Gastroesophageal sphincter (tissue), 4 donors: ENCODE results near the gene EPB41L4A. TPM values are rescaled to one million over a fixed set of nuclear protein-coding genes. Genes with fewer than 3 reads are reported as not detected.

ENCODE experiments used
- ATAC-seq: fragments of 150-250 bp; one replicate; pipeline ENCODE4 v1.9.1; 2016; ENCODE audit warnings: mild to moderate bottlenecking, moderate library complexity
- H3K27ac ChIP-seq, 4 donors: fragments of 200-600 bp; sonication (generic) in 3 of 4; 1 replicate in 3 of 4; 2 replicates in 1 of 4; pipeline ENCODE4 v1.5.1; 2016 to 2019
- H3K27me3 ChIP-seq: fragments of 200-600 bp; sonication (generic); one replicate; pipeline ENCODE4 v1.5.1; 2019
- H3K36me3 ChIP-seq, 2 donors: fragments of 200-600 bp; sonication (generic); one replicate each; pipeline ENCODE4 v1.5.1; 2019; ENCODE audit warnings: control low read depth in 1 of 2
- H3K4me1 ChIP-seq, 3 donors: fragments of 200-600 bp; sonication (generic); 1 replicate in 2 of 3; 2 replicates in 1 of 3; pipeline ENCODE4 v1.5.1; 2016 to 2019; ENCODE audit warnings: control low read depth in 2 of 3
- H3K4me3 ChIP-seq, 2 donors: fragments of 200-600 bp; sonication (generic); one replicate each; pipeline ENCODE4 v1.5.1; 2019; ENCODE audit warnings: mild to moderate bottlenecking in 1 of 2, moderate library complexity in 1 of 2
- H3K9me3 ChIP-seq, 3 donors: fragments of 200-600 bp; sonication (generic); one replicate each; pipeline ENCODE4 v1.5.1; 2017 to 2019; ENCODE audit warnings: control low read depth in 2 of 3
- CTCF ChIP-seq, 4 experiments: fragments of 200-600 bp in 2 of 4; fragments of 450-650 bp in 2 of 4; sonication (generic) in 1 of 4; IDR thresholded peaks; one replicate each; pipeline ENCODE4 v1.5.1; 2017 to 2019; ENCODE audit warnings: antibody characterized with exemption in 4 of 4, mild to moderate bottlenecking in 2 of 4, moderate library complexity in 2 of 4
- EP300 ChIP-seq: sonication (generic); formaldehyde crosslinking; IDR thresholded peaks from one replicate; pipeline ENCODE4 v1.6.1; 2017; ENCODE audit warnings: antibody characterized with exemption, mild to moderate bottlenecking
- POLR2A ChIP-seq, 2 donors: fragments of 450-650 bp; IDR thresholded peaks; one replicate each; pipeline ENCODE4 v1.6.1; 2017; ENCODE audit warnings: antibody characterized with exemption in 2 of 2, mild to moderate bottlenecking in 2 of 2, moderate library complexity in 1 of 2
- POLR2AphosphoS5 ChIP-seq: sonication (generic); formaldehyde crosslinking; IDR thresholded peaks from one replicate; pipeline ENCODE4 v1.6.1; 2017; ENCODE audit warnings: antibody characterized with exemption
- whole genome bisulfite sequencing, 2 donors: methylation state at CpG; one replicate each; pipeline ENCODE4 v1.1.5; 2018; ENCODE audit warnings: low coverage in 1 of 2; 5-methylcytosine and 5-hydroxymethylcytosine counted together
- total RNA-seq, 4 donors: library from RNA; depleted of rRNA; stranded (reverse); fragments of >200 nt; gene quantifications; one replicate each; pipeline ENCODE4 v1.1.0, GENCODE V29; 2016

Gene EPB41L4A
- total RNA-seq, 4 donors from 2014 or later = 4.3 to 28.7 (median 12.6) TPM

GRCh38 chr5:112122353-112122752 is 296.7 kb downstream of the EPB41L4A start:
- Histone ChIP-seq H3K9me3 (peaks cover 0 to 9% (median 0%) of the 10 kb centered on the region in 3 donors), H3K4me1 (no peaks in the 10 kb centered on the region), H3K27ac (no peak overlapping the region), H3K36me3 (no peaks in the 10 kb centered on the region), H3K27me3 (no peaks in the 10 kb centered on the region), H3K4me3 (no peak overlapping the region)
- no peak for TF ChIP-seq CTCF (IDR thresholded peaks at IDR 0.05)
- TF ChIP-seq POLR2A (IDR thresholded peaks at IDR 0.05) = no peak
- no peak for TF ChIP-seq EP300
- TF ChIP-seq POLR2AphosphoS5 = no peak
- ATAC-seq = no peak
- WGBS, 2 donors = 88 to 96% methylated on average over 3 of the region's 3 CpGs

- 64 to 92% methylated on average over 2 to 3 of the region's 3 CpGs for WGBS, 2 donors
Measured at GRCh38 chr5:112121258-112121657, 297.8 kb downstream of the EPB41L4A start.

GRCh38 chr5:112119969-112120368 is 299.1 kb downstream of the EPB41L4A start:
- H3K27me3 ChIP-seq = no peaks in the 10 kb centered on the region
- WGBS, 2 donors = 90 to 92% methylated on average over 2 of the region's 2 CpGs
- TF ChIP-seq CTCF (IDR thresholded peaks at IDR 0.05) = no peak
- no peak for TF ChIP-seq POLR2A (IDR thresholded peaks at IDR 0.05)
- no peak for TF ChIP-seq EP300
- TF ChIP-seq POLR2AphosphoS5 = no peak
- H3K9me3 ChIP-seq = peaks cover 0 to 9% (median 0%) of the 10 kb centered on the region in 3 donors
- no peaks in the 10 kb centered on the region for H3K36me3 ChIP-seq
- no peak overlapping the region for H3K27ac ChIP-seq
- no peak overlapping the region for H3K4me3 ChIP-seq
- no peak for ATAC-seq
- no peaks in the 10 kb centered on the region for H3K4me1 ChIP-seq

More at GRCh38 chr5:112121258-112121657, 297.8 kb downstream of the EPB41L4A start:
- no peak for ATAC-seq
- Histone ChIP-seq H3K27ac (no peak overlapping the region), H3K36me3 (no peaks in the 10 kb centered on the region), H3K27me3 (no peaks in the 10 kb centered on the region), H3K4me3 (no peak overlapping the region), H3K4me1 (no peaks in the 10 kb centered on the region), H3K9me3 (peaks cover 0 to 9% (median 0%) of the 10 kb centered on the region in 3 donors)
- TF ChIP-seq EP300 = no peak
- no peak for TF ChIP-seq CTCF (IDR thresholded peaks at IDR 0.05)
- TF ChIP-seq POLR2A (IDR thresholded peaks at IDR 0.05) = no peak
- no peak for TF ChIP-seq POLR2AphosphoS5

GRCh38 chr5:112119508-112119907 is 299.6 kb downstream of the EPB41L4A start:
- H3K27me3 ChIP-seq = no peaks in the 10 kb centered on the region
- H3K27ac ChIP-seq = no peak overlapping the region
- H3K4me3 ChIP-seq = no peak overlapping the region
- H3K36me3 ChIP-seq = no peaks in the 10 kb centered on the region
- ATAC-seq = no peak
- H3K4me1 ChIP-seq = no peaks in the 10 kb centered on the region
- TF ChIP-seq CTCF (IDR thresholded peaks at IDR 0.05) (no peak), EP300 (no peak), POLR2A (IDR thresholded peaks at IDR 0.05) (no peak)
- peaks cover 0 to 9% (median 0%) of the 10 kb centered on the region in 3 donors for H3K9me3 ChIP-seq
- WGBS, 2 donors = 79 to 83% methylated on average over 3 of the region's 3 CpGs

GRCh38 chr5:112117551-112117950 is 301.5 kb downstream of the EPB41L4A start:
- WGBS, 2 donors = 60 to 63% methylated on average over 1 of the region's 1 CpG
- no peak for ATAC-seq
- H3K4me3 ChIP-seq = no peak overlapping the region

More at GRCh38 chr5:112117551-112117950, 301.5 kb downstream of the EPB41L4A start:
- no peaks in the 10 kb centered on the region for H3K27me3 ChIP-seq
- TF ChIP-seq EP300 (no peak), POLR2AphosphoS5 (no peak), CTCF (IDR thresholded peaks at IDR 0.05) (no peak), POLR2A (IDR thresholded peaks at IDR 0.05) (no peak)
- H3K4me1 ChIP-seq = no peaks in the 10 kb centered on the region
- H3K36me3 ChIP-seq = no peaks in the 10 kb centered on the region
- H3K27ac ChIP-seq = no peak overlapping the region
- H3K9me3 ChIP-seq = peaks cover 0 to 9% (median 0%) of the 10 kb centered on the region in 3 donors
